ENCODE data around the gene CALD1. TPM values are rescaled to one million over a fixed set of nuclear protein-coding genes. Genes with fewer than 3 reads are reported as not detected.

The CALD1 gene
- total RNA-seq, 1 experiment from 2014 or later = 47.9 TPM

GRCh38 chr7:134935701-134936100, 156.3 kb downstream of the CALD1 start:
- no peaks in the 10 kb centered on the region for H3K27me3 ChIP-seq (replicated peaks; ENCODE audit: insufficient read depth, low read depth, low read length, poor library complexity)
- H3K27ac ChIP-seq (ENCODE audit: low read depth, low read length, poor library complexity, severe bottlenecking) = no peak overlapping the region
- POLR2A ChIA-PET (ENCODE audit: low non-redundant PET) = no interaction called here
- peaks cover 4% of the 10 kb centered on the region for H3K36me3 ChIP-seq (ENCODE audit: insufficient read depth, low read length, poor library complexity, severe bottlenecking)
- TF ChIP-seq EZH2 (IDR thresholded peaks at IDR 0.05; ENCODE audit: borderline replicate concordance, low read depth, low read length, poor library complexity, severe bottlenecking) (no peak), CTCF (conservative IDR thresholded peaks at IDR 0.05; ENCODE audit: low read depth, low read length) (no peak)
- BruUV-seq (replicated peaks) = no TSS peak
- CTCF ChIA-PET = no interaction called here
- no peak overlapping the region for H3K4me3 ChIP-seq (ENCODE audit: low read depth, low read length, poor library complexity, severe bottlenecking)
- H3K4me1 ChIP-seq (ENCODE audit: insufficient read depth, low read length, poor library complexity, severe bottlenecking) = no peaks in the 10 kb centered on the region
- no peak for DNase-seq (ENCODE audit: low spot score)
- intact Hi-C loops (cut with micrococcal nuclease; ENCODE audit: unreplicated experiment) = loop anchor here (5.0 kb wide), 1 partner anchor 223 kb away; no protein-coding TSS in a partner anchor
- H3K9me3 ChIP-seq (ENCODE audit: low read depth, low read length, poor library complexity, severe bottlenecking) = no peaks in the 10 kb centered on the region

GRCh38 chr7:134936893-134937510, 157.6 kb downstream of the CALD1 start:
- H3K9me3 ChIP-seq (ENCODE audit: low read depth, low read length, poor library complexity, severe bottlenecking) = no peaks in the 10 kb centered on the region
- no peaks in the 10 kb centered on the region for H3K4me1 ChIP-seq (ENCODE audit: insufficient read depth, low read length, poor library complexity, severe bottlenecking)
- H3K36me3 ChIP-seq (ENCODE audit: insufficient read depth, low read length, poor library complexity, severe bottlenecking) = peaks cover 4% of the 10 kb centered on the region
- DNase-seq (ENCODE audit: low spot score) = no peak
- CTCF ChIA-PET = no interaction called here
- BruUV-seq (replicated peaks) = no TSS peak
- intact Hi-C loops (cut with micrococcal nuclease; ENCODE audit: unreplicated experiment) = loop anchor here (5.0 kb wide), 1 partner anchor 225 kb away; no protein-coding TSS in a partner anchor
- H3K4me3 ChIP-seq (ENCODE audit: low read depth, low read length, poor library complexity, severe bottlenecking) = no peak overlapping the region
- no peak overlapping the region for H3K27ac ChIP-seq (ENCODE audit: low read depth, low read length, poor library complexity, severe bottlenecking)
- TF ChIP-seq CTCF (conservative IDR thresholded peaks at IDR 0.05; ENCODE audit: low read depth, low read length) (no peak), EZH2 (IDR thresholded peaks at IDR 0.05; ENCODE audit: borderline replicate concordance, low read depth, low read length, poor library complexity, severe bottlenecking) (no peak)
- no peaks in the 10 kb centered on the region for H3K27me3 ChIP-seq (replicated peaks; ENCODE audit: insufficient read depth, low read depth, low read length, poor library complexity)
- POLR2A ChIA-PET (ENCODE audit: low non-redundant PET) = no interaction called here

DNA sequence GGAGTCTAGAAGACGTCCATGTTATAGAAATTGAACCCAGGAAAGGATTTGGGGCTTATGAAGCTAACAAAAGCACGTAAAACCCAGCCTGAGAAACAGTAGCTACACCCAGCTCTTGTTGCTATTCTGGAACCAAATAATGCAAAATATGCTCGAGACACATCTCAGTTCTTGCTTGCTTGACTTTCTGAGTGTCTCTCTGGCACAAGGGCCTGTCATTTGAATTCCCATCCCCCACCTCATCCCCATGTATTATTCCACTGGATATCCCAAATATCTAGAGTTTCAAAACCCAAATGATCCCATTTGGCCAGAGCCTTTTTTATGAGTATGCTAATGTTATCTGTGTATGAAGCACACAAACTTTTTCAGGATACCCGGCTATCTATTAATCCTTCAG, 158.7 kb downstream of the CALD1 start:
- intact Hi-C loops (cut with micrococcal nuclease; ENCODE audit: unreplicated experiment) = loop anchor here (5.0 kb wide), 1 partner anchor 226 kb away; no protein-coding TSS in a partner anchor
- no peaks in the 10 kb centered on the region for H3K4me1 ChIP-seq (ENCODE audit: insufficient read depth, low read length, poor library complexity, severe bottlenecking)
- no peak for DNase-seq (ENCODE audit: low spot score)
- H3K36me3 ChIP-seq (ENCODE audit: insufficient read depth, low read length, poor library complexity, severe bottlenecking) = peaks cover 4% of the 10 kb centered on the region
- no peaks in the 10 kb centered on the region for H3K9me3 ChIP-seq (ENCODE audit: low read depth, low read length, poor library complexity, severe bottlenecking)
- H3K4me3 ChIP-seq (ENCODE audit: low read depth, low read length, poor library complexity, severe bottlenecking) = no peak overlapping the region
- ChIA-PET POLR2A (ENCODE audit: low non-redundant PET) (no interaction called here), CTCF (interaction anchor here (0.6 kb wide), 1 partner anchor 252 kb away, joined by 9 read pairs; no protein-coding TSS in a partner anchor)
- H3K27me3 ChIP-seq (replicated peaks; ENCODE audit: insufficient read depth, low read depth, low read length, poor library complexity) = no peaks in the 10 kb centered on the region
- TF ChIP-seq EZH2 (IDR thresholded peaks at IDR 0.05; ENCODE audit: borderline replicate concordance, low read depth, low read length, poor library complexity, severe bottlenecking) (no peak), CTCF (conservative IDR thresholded peaks at IDR 0.05; ENCODE audit: low read depth, low read length) (no peak)
- H3K27ac ChIP-seq (ENCODE audit: low read depth, low read length, poor library complexity, severe bottlenecking) = no peak overlapping the region
- no TSS peak for BruUV-seq (replicated peaks)
